K562 (cell line): ENCODE measurements around the gene NOP10. TPM values are rescaled to one million over a fixed set of nuclear protein-coding genes. Genes with fewer than 3 reads are reported as not detected.

Source experiments
- CREB3 ChIP-seq: fragments of 450-650 bp; conservative IDR thresholded peaks from 2 replicates; pipeline ENCODE4 v1.6.1; 2016; ENCODE audit warnings: missing genetic modification characterization, low read depth, mild to moderate bottlenecking, missing compliant biosample characterization, moderate library complexity
- DDX20 ChIP-seq: fragments of 450-650 bp; IDR thresholded peaks from 2 replicates; pipeline ENCODE4 v1.6.1; 2016; ENCODE audit warnings: missing genetic modification characterization, low read depth, mild to moderate bottlenecking, missing compliant biosample characterization, moderate library complexity
- GABPB1 ChIP-seq: sonication (generic); formaldehyde crosslinking; IDR thresholded peaks from 2 replicates; pipeline ENCODE4 v1.8.0; 2022; ENCODE audit warnings: mild to moderate bottlenecking, missing genetic modification reagents
- KDM4B ChIP-seq, 2 experiments: fragments of 450-650 bp in 1 of 2; sonication (generic) in 1 of 2; IDR thresholded peaks; 2 replicates each; pipeline ENCODE4 v1.6.1; 2016 to 2017; ENCODE audit warnings: borderline replicate concordance in 2 of 2, antibody characterized with exemption in 1 of 2, low read depth in 1 of 2, mild to moderate bottlenecking in 1 of 2
- MEF2D ChIP-seq: conservative IDR thresholded peaks from 2 replicates; pipeline ENCODE4 v1.6.1; 2016; ENCODE audit warnings: low read depth, missing genetic modification characterization, missing compliant biosample characterization
- MTA1 ChIP-seq: fragments of 450-650 bp; IDR thresholded peaks from 2 replicates; pipeline ENCODE4 v1.6.1; 2017; ENCODE audit warnings: borderline replicate concordance
- NR4A1 ChIP-seq, 2 experiments: fragments of 250-450 bp in 1 of 2; fragments of 450-650 bp in 1 of 2; sonication (Bioruptor Pico) in 1 of 2; IDR thresholded peaks; 2 replicates each; pipeline versions ENCODE4 v1.4.0 to v1.6.1; 2016 to 2020; ENCODE audit warnings: mild to moderate bottlenecking in 2 of 2, missing compliant biosample characterization in 1 of 2, missing genetic modification characterization in 1 of 2, moderate library complexity in 1 of 2
- POLR2H ChIP-seq: IDR thresholded peaks from 2 replicates; pipeline ENCODE4 v1.6.1; 2016; ENCODE audit warnings: missing genetic modification characterization, low read depth, mild to moderate bottlenecking, control low read depth, missing compliant biosample characterization, moderate library complexity
- PRDM10 ChIP-seq: fragments of 450-650 bp; IDR thresholded peaks from 2 replicates; pipeline ENCODE4 v1.6.1; 2018; ENCODE audit not compliant: partially characterized antibody
- PTRF ChIP-seq: fragments of 450-650 bp; IDR thresholded peaks from 2 replicates; pipeline ENCODE4 v1.6.1; 2016; ENCODE audit warnings: mild to moderate bottlenecking, missing genetic modification characterization, missing compliant biosample characterization
- RFX1 ChIP-seq: fragments of 450-650 bp; IDR thresholded peaks from 2 replicates; pipeline ENCODE4 v1.6.1; 2016; ENCODE audit warnings: mild to moderate bottlenecking, moderate library complexity
- TAF15 ChIP-seq: fragments of 200-400 bp; formaldehyde crosslinking; IDR thresholded peaks from 2 replicates; pipeline ENCODE4 v1.6.1; 2017; ENCODE audit warnings: mild to moderate bottlenecking, low read depth, low read length, moderate library complexity
- ZC3H4 ChIP-seq: sonication (generic); formaldehyde crosslinking; IDR thresholded peaks from 2 replicates; pipeline ENCODE4 v1.9.0; 2021; ENCODE audit warnings: missing genetic modification reagents, borderline replicate concordance
- ZNF639 ChIP-seq, 2 experiments: fragments of 200-800 bp in 1 of 2; sonication (Bioruptor generic) in 1 of 2; sonication (generic) in 1 of 2; formaldehyde crosslinking in 1 of 2; IDR thresholded peaks in 1 of 2; conservative IDR thresholded peaks in 1 of 2; 2 replicates each; pipeline versions ENCODE4 v1.5.0 to v1.6.1; 2016 to 2020; ENCODE audit warnings: missing compliant biosample characterization in 1 of 2, missing genetic modification characterization in 1 of 2, missing genetic modification reagents in 1 of 2
- ZNF668 ChIP-seq: fragments of 250-450 bp; sonication (Bioruptor Pico); IDR thresholded peaks from 2 replicates; pipeline ENCODE4 v1.8.0; 2022; ENCODE audit warnings: mild to moderate bottlenecking, inconsistent platforms
- ZNF695 ChIP-seq: fragments of 450-650 bp; formaldehyde crosslinking; IDR thresholded peaks from 2 replicates; pipeline ENCODE4 v1.4.0; 2020; ENCODE audit warnings: mild to moderate bottlenecking, moderate library complexity
- ZNF740 ChIP-seq, 3 experiments: fragments of 200-800 bp in 1 of 3; sonication (Bioruptor generic) in 1 of 3; sonication (generic) in 1 of 3; formaldehyde crosslinking in 1 of 3; IDR thresholded peaks; 2 replicates each; pipeline versions ENCODE4 v1.6.1 to v1.8.0; 2016 to 2022; ENCODE audit warnings: mild to moderate bottlenecking in 2 of 3, missing compliant biosample characterization in 2 of 3, missing genetic modification characterization in 2 of 3, missing genetic modification reagents in 1 of 3
- polyA plus RNA-seq, 8 experiments: library from polyadenylated mRNA; depleted of rRNA in 4 of 8; stranded (reverse) in 5 of 8; unstranded in 3 of 8; fragments of >200 nt; fragmentation: Nextera tagmentation in 2 of 8; fragmentation: Illumina TruSeq in 1 of 8; extraction: Ambion mirVana in 2 of 8; extraction: Trizol in 1 of 8; gene quantifications; 2 replicates each; pipeline versions ENCODE4 v1.2.1 to v1.2.3, GENCODE V29; 2011 to 2014; ENCODE audit warnings: inconsistent platforms in 1 of 8, missing spikeins in 1 of 8
- total RNA-seq, 7 experiments: library from RNA; depleted of rRNA in 6 of 7; stranded (reverse); fragments of >200 nt in 6 of 7; fragmentation: Illumina TruSeq in 2 of 7; extraction: Trizol in 2 of 7; gene quantifications; 2 replicates each; pipeline versions ENCODE4 v1.2.1 to v1.2.3, GENCODE V29; 2011 to 2021; ENCODE audit warnings: low replicate concordance in 1 of 7

NOP10 gene
- total and polyA plus RNA-seq, 9 of the 15 experiments (the other 6 are each of a cell fraction or from before 2014, with no cell fraction given), result 250 to 1,663 (median 449) TPM

GRCh38 chr15:34376856-34377255, 33.9 kb upstream of the NOP10 start (continued):
- TF ChIP-seq ZNF639 (CRISPR knock-in tag; conservative IDR thresholded peaks at IDR 0.05 in 1 of 2, IDR thresholded peaks at IDR 0.05 in 1 of 2), result 0 out of 4 replicates have a peak, but pooled peaks of 1 of the 2 experiments have one; percentile 38
- peak; percentile 67 for TF ChIP-seq DDX20 (tag)
- no peak for TF ChIP-seq ZC3H4
- TF ChIP-seq PTRF (tag), result peak; percentile 65; the same call in 1 of the 2 replicates
- TF ChIP-seq PRDM10, result no peak
- TF ChIP-seq GABPB1, result no peak
- no peak for TF ChIP-seq NR4A1 (CRISPR knock-in tag; IDR thresholded peaks at IDR 0.05)
- TF ChIP-seq NR4A1 (tag; IDR thresholded peaks at IDR 0.05), result 0 out of 2 replicates have a peak, but pooled peaks have one; percentile 45
- TF ChIP-seq ZNF740 (CRISPR knock-in tag; IDR thresholded peaks at IDR 0.05), result no peak
- peak in 1 of 2 experiments; percentile 62; a peak in 1 of 4 replicates for TF ChIP-seq ZNF740 (tag; IDR thresholded peaks at IDR 0.05)
- peak; percentile 85 for TF ChIP-seq MEF2D
- peak; percentile 45; the same call in 1 of the 2 replicates for TF ChIP-seq CREB3 (tag)
- TF ChIP-seq KDM4B (IDR thresholded peaks at IDR 0.05; ENCODE audit: borderline replicate concordance in 2 of 2, low read depth in 1 of 2), result no peak
- TF ChIP-seq ZNF695 (CRISPR knock-in tag), result no peak
- no peak for TF ChIP-seq ZNF668
- TF ChIP-seq TAF15, result no peak
- TF ChIP-seq MTA1, result no peak
- no peak for TF ChIP-seq POLR2H (tag)
- no peak for TF ChIP-seq RFX1
